Measurements from ENCODE around the gene NFIB.

Gene NFIB

GRCh38 chr9:14236591-14236990, 77.3 kb downstream of the NFIB start:
- no peak for DNase-seq

- no peak for DNase-seq
Observed at GRCh38 chr9:14232111-14232510, 81.8 kb downstream of the NFIB start.

GRCh38 chr9:14231196-14231990, 82.5 kb downstream of the NFIB start:
- no peak for DNase-seq

GRCh38 chr9:14228602-14229001, 85.3 kb downstream of the NFIB start:
- DNase-seq, result no peak

GRCh38 chr9:14226855-14227532, 86.9 kb downstream of the NFIB start:
- DNase-seq, result no peak

GRCh38 chr9:14223081-14223480, 90.9 kb downstream of the NFIB start:
- no peak for DNase-seq

- no peak for DNase-seq
Observed at GRCh38 chr9:14222149-14222835, 91.6 kb downstream of the NFIB start.

GRCh38 chr9:14221558-14221957, 92.4 kb downstream of the NFIB start:
- no peak for DNase-seq

- no peak for DNase-seq
Observed at GRCh38 chr9:14221119-14221518, 92.8 kb downstream of the NFIB start.

GRCh38 chr9:14220256-14220655, 93.7 kb downstream of the NFIB start:
- DNase-seq, result no peak

- DNase-seq, result no peak
Observed at GRCh38 chr9:14219850-14220249, 94.1 kb downstream of the NFIB start.

GRCh38 chr9:14218253-14218652, 95.7 kb downstream of the NFIB start:
- DNase-seq, result no peak

GRCh38 chr9:14216612-14217194, 97.2 kb downstream of the NFIB start:
- DNase-seq, result no peak

- no peak for DNase-seq
Observed at GRCh38 chr9:14215614-14216013, 98.3 kb downstream of the NFIB start.

- no peak for DNase-seq
Observed at GRCh38 chr9:14214693-14215092, 99.2 kb downstream of the NFIB start.

- no peak for DNase-seq
Observed at GRCh38 chr9:14214065-14214684, 99.8 kb downstream of the NFIB start.

- no peak for DNase-seq
Observed at GRCh38 chr9:14213504-14213903, 100.4 kb downstream of the NFIB start.

GRCh38 chr9:14212697-14213420, 101.1 kb downstream of the NFIB start:
- no peak for DNase-seq

GRCh38 chr9:14212077-14212476, 101.9 kb downstream of the NFIB start:
- no peak for DNase-seq

GRCh38 chr9:14211564-14211963, 102.4 kb downstream of the NFIB start:
- DNase-seq, result no peak

GRCh38 chr9:14210428-14210827, 103.5 kb downstream of the NFIB start:
- no peak for DNase-seq

Measured in activated effector memory CD4-positive, alpha-beta T cell treated with anti-CD3 and anti-CD28 coated beads, Interleukin-2, amount 50 U/mL, for 16 hours (primary cell).